MM.1S (cell line): Measurements from ENCODE around the gene MAML1.
A peak's percentile ranks its signal among the peaks of the same experiment; 100 is the strongest.

Source experiments
- DNase-seq: peaks from one replicate; pipeline ENCODE4 v3.0.0-alpha.2; 2015
- H2AFZ ChIP-seq: fragments of 300-600 bp; sonication (generic); 2 replicates; pipeline ENCODE4 v1.6.0; 2016; ENCODE audit warnings: antibody characterized with exemption, low read length
- H3F3A ChIP-seq: fragments of 300-600 bp; sonication (generic); 2 replicates; pipeline ENCODE4 v1.6.1; 2016; ENCODE audit warnings: mild to moderate bottlenecking, antibody characterized with exemption, low read length, moderate library complexity, mixed read lengths; ENCODE audit not compliant: insufficient read depth
- H3K27ac ChIP-seq: fragments of 300-600 bp; sonication (generic); 2 replicates; pipeline ENCODE4 v1.5.1; 2016; ENCODE audit warnings: mild to moderate bottlenecking, low read length
- H3K27me3 ChIP-seq: fragments of 300-600 bp; sonication (generic); replicated peaks from 2 replicates; pipeline ENCODE4 v1.6.0; 2016; ENCODE audit warnings: low read length; ENCODE audit not compliant: insufficient read depth
- H3K36me3 ChIP-seq: fragments of 300-600 bp; sonication (generic); replicated peaks from 2 replicates; pipeline ENCODE4 v1.6.1; 2016; ENCODE audit warnings: mild to moderate bottlenecking, low read length, mixed read lengths; ENCODE audit not compliant: insufficient read depth
- H3K4me1 ChIP-seq: fragments of 300-600 bp; sonication (generic); 2 replicates; pipeline ENCODE4 v1.6.1; 2016; ENCODE audit warnings: low read length, mixed read lengths
- H3K4me2 ChIP-seq: fragments of 300-600 bp; sonication (generic); 2 replicates; pipeline ENCODE4 v1.6.0; 2016; ENCODE audit warnings: low read depth, low read length
- H3K4me3 ChIP-seq: fragments of 300-600 bp; sonication (generic); 2 replicates; pipeline ENCODE4 v1.5.1; 2016; ENCODE audit warnings: low read length, mixed read lengths
- H3K79me2 ChIP-seq: fragments of 300-600 bp; sonication (generic); 2 replicates; pipeline ENCODE4 v1.6.1; 2016; ENCODE audit warnings: mixed run types, low read length, mixed read lengths
- H3K9ac ChIP-seq: fragments of 300-600 bp; sonication (generic); 2 replicates; pipeline ENCODE4 v1.6.1; 2016; ENCODE audit warnings: low read length, mixed read lengths
- H3K9me2 ChIP-seq: fragments of 300-600 bp; sonication (generic); replicated peaks from 2 replicates; pipeline ENCODE4 v1.6.1; 2016; ENCODE audit warnings: mild to moderate bottlenecking, low read length, mixed read lengths; ENCODE audit not compliant: insufficient read depth
- H3K9me3 ChIP-seq: fragments of 300-600 bp; sonication (generic); replicated peaks from 2 replicates; pipeline ENCODE4 v1.6.1; 2016; ENCODE audit warnings: mild to moderate bottlenecking, low read length, mixed read lengths; ENCODE audit not compliant: insufficient read depth
- H4K20me1 ChIP-seq: fragments of 300-600 bp; sonication (generic); 2 replicates; pipeline ENCODE4 v1.6.1; 2016; ENCODE audit warnings: mild to moderate bottlenecking, low read length, moderate library complexity, mixed read lengths; ENCODE audit not compliant: insufficient read depth
- EZH2 ChIP-seq: fragments of 300-600 bp; sonication (generic); optimal IDR thresholded peaks from 2 replicates; pipeline ENCODE3; 2017; ENCODE audit warnings: low read depth, mild to moderate bottlenecking, antibody characterized with exemption, low read length, mixed read lengths
- EZH2phosphoT487 ChIP-seq: fragments of 300-600 bp; sonication (generic); IDR thresholded peaks from 2 replicates; pipeline ENCODE4 v1.6.1; 2018; ENCODE audit warnings: antibody characterized with exemption, low read length
- TF ChIP-seq, protein P1 (sequence below): fragments of 300-600 bp; sonication (generic); IDR thresholded peaks from 2 replicates; pipeline ENCODE4 v1.5.1; 2016; ENCODE audit warnings: antibody characterized with exemption, low read length, mixed read lengths

The MAML1 gene

DNA sequence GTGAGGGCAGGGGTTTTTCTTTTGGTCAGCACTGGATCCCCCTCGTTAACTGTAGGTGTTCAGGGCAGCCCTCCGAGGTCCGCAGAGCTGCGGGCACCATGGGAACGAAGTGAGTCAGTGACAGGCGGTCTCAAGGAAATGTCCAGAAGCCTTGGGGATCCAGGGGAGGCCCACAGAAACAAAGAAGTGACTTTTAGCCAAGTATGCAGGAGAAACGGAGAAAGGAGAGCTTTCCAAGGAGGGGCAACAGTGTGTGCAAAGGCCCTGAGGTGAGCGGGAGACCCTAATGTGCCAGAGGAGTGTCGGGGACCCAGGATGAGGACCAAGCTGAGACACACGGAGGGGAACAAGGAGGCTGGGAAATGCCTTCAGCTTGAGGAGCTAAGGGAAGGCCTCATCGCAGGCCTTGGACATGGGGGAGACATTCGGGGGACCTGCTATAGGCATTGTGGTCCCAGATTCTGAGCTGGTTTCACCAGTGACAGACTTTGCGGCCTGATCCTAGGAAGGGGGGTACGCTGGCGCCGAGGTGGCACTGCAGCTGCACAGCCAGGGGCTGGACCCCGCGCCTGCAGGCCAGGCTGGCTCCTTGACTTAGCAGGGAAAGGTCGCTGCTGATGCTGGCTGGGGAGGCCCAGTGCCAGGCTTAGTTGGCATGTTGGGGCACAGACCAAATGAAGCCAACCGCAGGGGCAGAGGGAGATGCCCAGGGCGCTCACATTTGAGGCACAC is 64.4 kb downstream of the MAML1 start:
- DNase-seq = no peak
- Histone ChIP-seq H3K27ac (peak overlapping the region; percentile 79; the same call in 1 of the 2 replicates), H3K4me1 (peaks cover 14% of the 10 kb centered on the region; the same call in 1 of the 2 replicates), H2AFZ (no peak overlapping the region), H3K9me3 (no peaks in the 10 kb centered on the region), H3K4me3 (peak overlapping the region; percentile 90), H3K27me3 (no peaks in the 10 kb centered on the region), H3K4me2 (peak overlapping the region; percentile 79), H4K20me1 (no peaks in the 10 kb centered on the region), H3K36me3 (peaks cover 6% of the 10 kb centered on the region; the same call in 1 of the 2 replicates), H3K9ac (peak overlapping the region; percentile 92; the same call in 1 of the 2 replicates), H3K9me2 (no peaks in the 10 kb centered on the region), H3K79me2 (peaks cover 24% of the 10 kb centered on the region), H3F3A (peaks cover 29% of the 10 kb centered on the region)
- TF ChIP-seq EZH2phosphoT487 (no peak), EZH2 (no peak)
- TF ChIP-seq, protein P1, sequence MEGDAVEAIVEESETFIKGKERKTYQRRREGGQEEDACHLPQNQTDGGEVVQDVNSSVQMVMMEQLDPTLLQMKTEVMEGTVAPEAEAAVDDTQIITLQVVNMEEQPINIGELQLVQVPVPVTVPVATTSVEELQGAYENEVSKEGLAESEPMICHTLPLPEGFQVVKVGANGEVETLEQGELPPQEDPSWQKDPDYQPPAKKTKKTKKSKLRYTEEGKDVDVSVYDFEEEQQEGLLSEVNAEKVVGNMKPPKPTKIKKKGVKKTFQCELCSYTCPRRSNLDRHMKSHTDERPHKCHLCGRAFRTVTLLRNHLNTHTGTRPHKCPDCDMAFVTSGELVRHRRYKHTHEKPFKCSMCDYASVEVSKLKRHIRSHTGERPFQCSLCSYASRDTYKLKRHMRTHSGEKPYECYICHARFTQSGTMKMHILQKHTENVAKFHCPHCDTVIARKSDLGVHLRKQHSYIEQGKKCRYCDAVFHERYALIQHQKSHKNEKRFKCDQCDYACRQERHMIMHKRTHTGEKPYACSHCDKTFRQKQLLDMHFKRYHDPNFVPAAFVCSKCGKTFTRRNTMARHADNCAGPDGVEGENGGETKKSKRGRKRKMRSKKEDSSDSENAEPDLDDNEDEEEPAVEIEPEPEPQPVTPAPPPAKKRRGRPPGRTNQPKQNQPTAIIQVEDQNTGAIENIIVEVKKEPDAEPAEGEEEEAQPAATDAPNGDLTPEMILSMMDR = no peak

DNA sequence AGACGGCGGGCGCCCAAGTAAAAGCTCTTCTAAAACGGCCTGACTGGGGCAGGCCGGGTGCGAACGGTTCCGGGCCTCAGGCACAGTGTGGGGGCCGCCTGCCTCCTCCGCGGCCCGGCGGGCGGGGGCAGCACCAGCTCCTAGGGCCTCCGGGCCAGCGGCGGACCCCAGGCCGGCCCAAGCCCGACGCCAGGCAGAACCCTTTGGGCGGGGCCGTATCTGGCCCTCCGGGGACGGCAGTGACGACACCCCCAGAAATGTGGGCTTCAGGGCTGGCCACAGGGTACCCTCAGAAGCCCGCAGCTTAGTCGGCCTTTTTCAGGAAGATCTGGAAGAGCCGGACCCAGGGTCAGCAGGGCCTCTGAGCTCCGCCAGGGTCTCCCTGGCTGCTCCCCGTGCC is 65.1 kb downstream of the MAML1 start:
- Histone ChIP-seq H3K9me2 (no peaks in the 10 kb centered on the region), H3K79me2 (peaks cover 31% of the 10 kb centered on the region), H3K36me3 (peaks cover 6% of the 10 kb centered on the region; the same call in 1 of the 2 replicates), H3K4me2 (no peak overlapping the region), H4K20me1 (no peaks in the 10 kb centered on the region), H3K27ac (no peak overlapping the region), H3F3A (peaks cover 29% of the 10 kb centered on the region), H2AFZ (no peak overlapping the region), H3K27me3 (no peaks in the 10 kb centered on the region), H3K9me3 (no peaks in the 10 kb centered on the region), H3K4me1 (peaks cover 14% of the 10 kb centered on the region; the same call in 1 of the 2 replicates), H3K9ac (no peak overlapping the region), H3K4me3 (no peak overlapping the region)
- DNase-seq = no peak
- TF ChIP-seq EZH2 = no peak
- TF ChIP-seq, protein P1 = no peak
- no peak for TF ChIP-seq EZH2phosphoT487

DNA sequence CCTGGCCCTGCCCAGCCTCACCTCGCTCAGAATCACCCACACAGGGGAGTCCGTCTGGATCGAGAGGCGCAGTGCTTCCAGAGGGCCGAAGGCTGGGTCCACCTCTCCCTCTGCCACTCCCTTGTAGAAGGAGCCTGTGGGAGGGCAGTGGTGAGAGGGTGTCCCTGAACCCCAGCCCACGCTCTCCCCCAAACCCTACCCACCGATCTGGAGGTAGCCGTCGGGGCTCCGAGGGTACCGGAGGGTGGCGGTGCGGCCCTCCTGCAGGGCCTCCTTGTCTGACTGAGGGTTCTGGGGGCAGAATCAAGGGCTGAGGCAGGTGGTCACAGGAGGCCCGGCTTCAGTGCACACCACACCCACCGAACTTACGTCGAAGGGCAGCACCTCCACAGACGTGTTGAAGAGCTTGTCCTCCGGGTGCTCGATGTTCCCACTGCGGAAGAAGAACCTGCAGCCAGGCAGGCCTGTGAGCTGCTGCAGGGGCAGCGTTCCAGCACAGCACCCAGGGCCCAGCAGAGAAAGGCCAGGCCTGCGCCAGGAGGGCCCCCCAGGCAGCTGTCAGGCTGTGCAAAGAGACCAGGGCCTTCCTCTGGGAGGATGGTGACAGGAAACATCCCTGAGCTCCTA is 65.6 kb downstream of the MAML1 start:
- Histone ChIP-seq H3K36me3 (peaks cover 6% of the 10 kb centered on the region; the same call in 1 of the 2 replicates), H3K79me2 (peaks cover 36% of the 10 kb centered on the region), H3K9ac (no peak overlapping the region), H3K27me3 (no peaks in the 10 kb centered on the region), H2AFZ (no peak overlapping the region), H3K4me2 (no peak overlapping the region), H3K27ac (no peak overlapping the region), H3K9me2 (no peaks in the 10 kb centered on the region), H3F3A (peaks cover 29% of the 10 kb centered on the region), H3K4me1 (peaks cover 14% of the 10 kb centered on the region; the same call in 1 of the 2 replicates), H3K4me3 (no peak overlapping the region), H3K9me3 (no peaks in the 10 kb centered on the region), H4K20me1 (no peaks in the 10 kb centered on the region)
- no peak for DNase-seq
- TF ChIP-seq, protein P1 = no peak
- TF ChIP-seq EZH2 (no peak), EZH2phosphoT487 (no peak)
